IPS-20b (cell line): ENCODE data around the gene ARHGEF19.
"Not testable (repeated sequence)": the region's sequence is repeated elsewhere in the genome, so short reads cannot be mapped to it uniquely, and the experiment has no call there.

Experiments used
- H3K27ac ChIP-seq: one replicate; pipeline ENCODE4 v1.5.1; 2013; ENCODE audit warnings: low read length
- H3K27me3 ChIP-seq: 2 replicates; pipeline ENCODE4 v1.6.1; 2013; ENCODE audit warnings: mild to moderate bottlenecking, low read length, inconsistent platforms; ENCODE audit not compliant: insufficient read depth
- H3K36me3 ChIP-seq: 2 replicates; pipeline ENCODE4 v1.6.1; 2013; ENCODE audit warnings: low read depth, mild to moderate bottlenecking, inconsistent platforms, low read length, moderate library complexity; ENCODE audit not compliant: insufficient read depth
- H3K4me1 ChIP-seq: 2 replicates; pipeline ENCODE4 v1.6.1; 2013; ENCODE audit warnings: mild to moderate bottlenecking, control low read depth, inconsistent platforms, low read length, moderate library complexity; ENCODE audit not compliant: insufficient read depth
- H3K4me3 ChIP-seq: 2 replicates; pipeline ENCODE4 v1.5.1; 2013; ENCODE audit warnings: mild to moderate bottlenecking, low read length, inconsistent platforms
- H3K9ac ChIP-seq: 2 replicates; pipeline ENCODE4 v1.6.1; 2013; ENCODE audit warnings: low read depth, mild to moderate bottlenecking, inconsistent platforms, low read length, moderate library complexity
- H3K9me3 ChIP-seq: 2 replicates; pipeline ENCODE4 v1.6.1; 2013; ENCODE audit warnings: mild to moderate bottlenecking, low read depth, low read length, inconsistent platforms; ENCODE audit not compliant: insufficient read depth

The ARHGEF19 gene

DNA sequence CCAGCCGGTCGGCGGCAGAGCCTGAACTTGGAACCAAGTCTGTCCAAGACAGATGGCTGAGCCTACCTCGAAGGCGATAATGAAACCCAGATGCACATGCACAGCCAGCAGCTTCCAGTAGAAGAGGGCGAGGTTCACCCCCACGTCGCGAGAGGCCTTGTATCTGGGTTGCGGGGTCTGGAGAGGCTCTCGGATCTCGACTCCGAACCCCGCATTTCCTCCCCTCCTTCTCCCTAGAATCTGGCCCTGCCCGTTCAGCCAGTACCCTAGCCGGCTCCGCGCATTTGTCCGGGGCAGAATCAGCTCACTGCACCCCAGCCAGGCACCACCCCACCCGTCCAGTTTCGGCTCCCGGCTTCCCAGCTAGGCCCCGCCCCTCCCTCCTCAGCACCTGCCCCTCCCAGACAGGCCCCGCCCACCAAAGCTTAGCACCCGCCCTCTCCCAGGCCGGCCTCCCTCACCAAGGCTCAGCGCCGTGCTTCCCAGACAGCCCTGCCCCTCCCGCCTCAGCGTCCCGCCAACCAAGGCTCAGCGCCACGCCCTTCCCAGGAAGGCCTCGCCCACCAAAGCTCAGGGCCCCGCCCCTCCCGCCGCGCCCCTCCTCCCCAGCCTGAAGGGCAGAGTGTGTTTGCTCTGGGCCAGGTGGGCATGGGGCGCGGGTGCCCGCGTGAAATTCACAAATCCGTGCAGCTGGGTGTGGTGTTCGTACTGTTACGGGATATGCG is 4.8 kb upstream of the ARHGEF19 start:
- Histone ChIP-seq H3K4me1 (peaks cover 7% of the 10 kb centered on the region; the same call in 1 of the 2 replicates), H3K27ac (no peak overlapping the region), H3K4me3 (peak overlapping the region; percentile 66), H3K9ac (no peak overlapping the region), H3K27me3 (peaks cover 30% of the 10 kb centered on the region), H3K9me3 (no peaks in the 10 kb centered on the region), H3K36me3 (no peaks in the 10 kb centered on the region)

DNA sequence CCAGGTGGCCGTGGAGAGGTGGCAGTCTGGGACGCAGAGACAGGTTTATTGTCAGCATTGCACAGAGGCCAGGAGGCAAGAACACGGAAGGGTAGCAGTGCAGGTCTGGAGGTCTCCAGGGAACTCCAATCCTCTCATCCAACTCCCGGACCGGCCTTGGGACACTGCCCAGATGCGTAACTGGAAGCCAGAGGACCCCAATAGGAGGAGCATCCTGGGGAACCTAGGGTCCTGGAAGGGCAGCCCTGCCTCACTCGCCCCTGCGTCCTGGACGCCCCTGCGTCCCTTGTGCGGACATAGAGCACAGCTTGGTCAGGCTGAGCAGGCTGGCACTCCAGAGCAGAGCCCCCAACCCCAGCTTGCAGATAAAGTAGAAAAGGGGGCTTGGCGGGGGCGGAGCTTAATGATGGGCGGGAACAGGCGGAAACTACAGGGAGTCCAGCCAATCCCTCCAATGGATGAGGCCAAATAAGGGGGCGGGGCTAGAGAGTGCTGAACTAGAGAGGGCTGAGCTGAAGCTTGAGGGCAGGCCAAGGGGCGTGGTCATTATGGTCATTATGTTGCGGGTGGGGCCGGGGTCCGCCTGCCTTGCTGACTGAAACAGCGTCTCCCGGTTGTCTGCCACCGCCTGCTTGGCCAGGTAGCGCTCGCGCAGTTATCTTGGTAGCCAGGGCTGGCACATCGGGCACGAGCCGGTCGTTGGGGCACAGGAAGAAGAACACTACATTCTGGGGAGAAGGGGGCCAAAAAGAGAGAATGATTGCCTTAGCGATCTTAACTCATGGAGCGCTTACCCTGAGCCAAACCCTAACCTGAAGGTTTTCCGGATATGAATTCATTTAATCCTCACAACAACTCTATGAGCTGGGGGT is 3.7 kb upstream of the ARHGEF19 start:
- H3K4me3 ChIP-seq, result peak overlapping the region; percentile 66
- H3K9ac ChIP-seq, result no peak overlapping the region
- no peak overlapping the region for H3K27ac ChIP-seq

DNA sequence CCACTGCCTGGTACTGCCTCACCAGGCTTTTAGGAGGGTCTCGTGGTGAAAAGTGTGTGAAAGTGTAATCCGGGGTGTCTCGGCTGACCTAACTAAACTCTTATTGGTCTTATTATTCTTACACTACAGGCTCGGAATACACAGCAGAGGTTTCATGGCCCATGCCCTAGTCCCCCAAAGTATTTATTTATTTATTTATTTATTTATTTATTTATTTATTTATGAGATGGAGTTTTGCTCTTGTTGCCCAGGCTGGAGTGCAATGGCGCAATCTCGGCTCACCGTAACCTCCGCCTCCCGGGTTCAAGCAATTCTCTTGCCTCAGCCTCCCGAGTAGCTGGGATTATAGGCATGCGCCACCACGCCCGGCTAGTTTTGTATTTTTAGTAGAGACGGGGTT is 2.8 kb upstream of the ARHGEF19 start:
- H3K36me3 ChIP-seq, H3K9ac ChIP-seq, H3K4me3 ChIP-seq, H3K27ac ChIP-seq, H3K9me3 ChIP-seq: not testable (repeated sequence)
- Histone ChIP-seq H3K27me3 (peaks cover 21% of the 10 kb centered on the region), H3K4me1 (peaks cover 17% of the 10 kb centered on the region)

More for the DNA sequence above, 3.7 kb upstream of the ARHGEF19 start:
- H3K36me3 ChIP-seq, result no peaks in the 10 kb centered on the region
- no peaks in the 10 kb centered on the region for H3K9me3 ChIP-seq
- H3K4me1 ChIP-seq, result peaks cover 16% of the 10 kb centered on the region
- peaks cover 21% of the 10 kb centered on the region for H3K27me3 ChIP-seq

DNA sequence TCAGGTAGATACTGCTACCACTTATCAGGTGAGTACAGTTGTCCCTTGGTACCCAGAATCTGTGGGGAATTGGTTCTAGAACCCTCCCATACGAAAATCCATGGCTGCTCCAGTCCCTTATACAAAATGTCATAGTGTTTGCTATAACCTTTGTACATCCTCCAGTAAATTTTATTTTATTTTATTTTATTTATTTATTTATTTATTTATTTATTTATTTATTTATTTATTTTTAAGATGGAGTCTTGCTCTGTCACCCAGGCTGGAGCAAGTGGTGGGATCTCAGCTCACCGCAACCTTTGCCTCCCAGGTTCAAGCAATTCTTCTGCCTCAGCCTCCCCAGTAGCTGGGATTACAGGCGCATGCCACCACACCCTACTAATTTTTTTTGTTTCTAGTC is 1.1 kb upstream of the ARHGEF19 start:
- H3K4me1 ChIP-seq, result peaks cover 17% of the 10 kb centered on the region
- H3K27me3 ChIP-seq, result peaks cover 14% of the 10 kb centered on the region
- not testable (repeated sequence) for H3K9ac ChIP-seq, H3K27ac ChIP-seq, H3K4me3 ChIP-seq, H3K9me3 ChIP-seq, H3K36me3 ChIP-seq

- Histone ChIP-seq H3K4me1 (peaks cover 17% of the 10 kb centered on the region), H3K4me3 (peak overlapping the region; percentile 65; the same call in 1 of the 2 replicates), H3K9me3 (no peaks in the 10 kb centered on the region), H3K9ac (peak overlapping the region; percentile 74; the same call in 1 of the 2 replicates), H3K36me3 (no peaks in the 10 kb centered on the region), H3K27ac (no peak overlapping the region), H3K27me3 (peaks cover 11% of the 10 kb centered on the region)
Measured at GRCh38 chr1:16213013-16213412, 561 bp upstream of the ARHGEF19 start.

- Histone ChIP-seq H3K4me1 (peaks cover 17% of the 10 kb centered on the region), H3K4me3 (peak overlapping the region; percentile 65)
Measured at GRCh38 chr1:16211824-16212223, 628 bp downstream of the ARHGEF19 start.

GRCh38 chr1:16210581-16210980 is 1.9 kb downstream of the ARHGEF19 start:
- no peaks in the 10 kb centered on the region; the same call in none of the 2 replicates for H3K27me3 ChIP-seq
- peak overlapping the region; percentile 47 for H3K4me3 ChIP-seq
- H3K36me3 ChIP-seq, result no peaks in the 10 kb centered on the region
- no peak overlapping the region for H3K27ac ChIP-seq
- 0 out of 2 replicates have a peak overlapping the region, but pooled peaks have one; percentile 37 for H3K9ac ChIP-seq
- no peaks in the 10 kb centered on the region for H3K9me3 ChIP-seq
- peaks cover 17% of the 10 kb centered on the region for H3K4me1 ChIP-seq

More at GRCh38 chr1:16211824-16212223, 628 bp downstream of the ARHGEF19 start:
- Histone ChIP-seq H3K27ac (peak overlapping the region; percentile 82), H3K9ac (peak overlapping the region; percentile 74; the same call in 1 of the 2 replicates), H3K9me3 (no peaks in the 10 kb centered on the region), H3K36me3 (no peaks in the 10 kb centered on the region), H3K27me3 (peaks cover 6% of the 10 kb centered on the region)

DNA sequence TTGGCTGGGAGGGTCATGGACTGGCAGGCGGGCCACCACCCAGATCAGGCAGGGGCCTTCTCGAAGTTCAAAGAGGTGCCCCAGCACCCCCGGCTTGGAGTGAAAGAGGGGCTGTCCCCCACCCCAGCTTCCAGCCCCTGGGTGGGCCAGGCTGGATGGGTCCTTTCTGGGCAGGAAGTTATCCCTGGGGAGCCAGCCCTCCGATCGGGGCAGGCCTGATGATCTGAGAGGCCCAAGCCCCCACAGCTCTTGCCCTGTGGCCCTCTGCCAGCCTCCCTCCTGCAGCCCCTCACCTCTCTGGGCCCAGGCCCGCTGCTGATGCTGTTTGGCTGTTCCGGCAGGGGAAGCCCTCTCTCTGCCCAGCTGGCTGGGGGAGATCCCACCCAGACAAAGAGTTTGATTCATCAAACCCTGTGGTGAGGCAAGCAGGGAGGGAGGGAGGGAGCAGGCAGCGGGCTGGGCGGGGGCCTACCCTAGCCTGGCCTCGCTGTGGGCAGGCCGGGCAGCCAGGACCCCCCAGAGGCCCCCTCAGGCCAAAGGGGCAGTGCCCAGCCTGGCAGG is 2.5 kb downstream of the ARHGEF19 start:
- no peaks in the 10 kb centered on the region; the same call in none of the 2 replicates for H3K27me3 ChIP-seq
- H3K4me1 ChIP-seq, result peaks cover 17% of the 10 kb centered on the region
- 0 out of 2 replicates have a peak overlapping the region, but pooled peaks have one; percentile 37 for H3K9ac ChIP-seq
- no peak overlapping the region for H3K27ac ChIP-seq
- no peaks in the 10 kb centered on the region; the same call in 1 of the 2 replicates for H3K36me3 ChIP-seq
- H3K4me3 ChIP-seq, result no peak overlapping the region
- no peaks in the 10 kb centered on the region for H3K9me3 ChIP-seq

GRCh38 chr1:16209132-16209846 is 3.2 kb downstream of the ARHGEF19 start:
- Histone ChIP-seq H3K27ac (no peak overlapping the region), H3K36me3 (peaks cover 6% of the 10 kb centered on the region), H3K9ac (no peak overlapping the region), H3K4me1 (peaks cover 17% of the 10 kb centered on the region), H3K27me3 (no peaks in the 10 kb centered on the region; the same call in none of the 2 replicates), H3K9me3 (no peaks in the 10 kb centered on the region), H3K4me3 (no peak overlapping the region)

DNA sequence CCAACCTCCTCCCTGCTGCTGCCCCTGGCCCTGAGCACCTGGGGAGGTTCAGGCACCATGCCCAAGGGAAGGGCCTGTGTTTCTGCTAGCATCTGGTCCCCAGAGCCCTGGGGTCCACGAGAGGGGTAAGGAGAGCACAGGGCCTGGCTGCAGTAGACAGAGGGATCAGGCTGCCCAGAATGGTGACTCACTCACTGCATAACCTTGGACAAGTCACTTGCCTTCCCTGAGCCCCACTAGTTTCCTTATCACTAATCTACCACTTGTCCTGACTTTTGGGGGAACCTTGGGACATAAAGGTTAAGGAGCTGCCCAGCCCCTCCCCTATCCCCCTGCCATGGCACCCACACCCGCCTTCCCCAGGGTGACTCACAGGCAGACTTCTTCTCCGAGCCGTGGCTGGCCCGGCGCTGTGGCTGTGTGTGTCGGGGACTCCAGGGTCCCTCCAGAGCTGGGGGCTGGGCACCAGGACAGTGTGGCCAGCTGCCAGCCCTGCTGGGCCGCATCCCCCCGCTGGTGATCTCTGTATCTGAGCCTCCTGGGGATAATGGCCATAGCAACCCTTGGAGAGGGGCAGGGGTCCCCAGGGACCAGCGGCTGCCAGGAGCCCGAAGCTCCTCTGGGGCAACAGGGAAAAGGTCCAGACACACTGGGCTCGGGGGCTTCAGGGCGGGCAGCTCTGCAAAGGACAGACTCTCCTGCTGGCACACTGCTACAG is 4.0 kb downstream of the ARHGEF19 start:
- Histone ChIP-seq H3K36me3 (peaks cover 15% of the 10 kb centered on the region), H3K27ac (no peak overlapping the region), H3K9ac (no peak overlapping the region), H3K9me3 (no peaks in the 10 kb centered on the region), H3K27me3 (no peaks in the 10 kb centered on the region; the same call in none of the 2 replicates), H3K4me3 (no peak overlapping the region), H3K4me1 (peaks cover 17% of the 10 kb centered on the region)
